Bronchial epithelial cell (primary cell): ENCODE data around the gene MMP28. TPM values are rescaled to one million over a fixed set of nuclear protein-coding genes. Genes with fewer than 3 reads are reported as not detected.

Source experiments
- DNase-seq: peaks from one replicate; pipeline ENCODE4 v3.0.0-alpha.2; 2010; ENCODE audit warnings: low read depth
- FAIRE-seq: peaks from 2 replicates; lab custom pipeline; 2011; peaks lifted over from hg19 to GRCh38; lab: Jason Lieb, UNC
- H3K27me3 ChIP-seq: 2 replicates; pipeline ENCODE4 v1.5.1; 2011; ENCODE audit warnings: low read length; ENCODE audit not compliant: control insufficient read depth, insufficient read depth
- H3K36me3 ChIP-seq: 2 replicates; pipeline ENCODE4 v1.5.1; 2011; ENCODE audit warnings: low read length; ENCODE audit not compliant: control insufficient read depth, insufficient read depth
- H3K4me3 ChIP-seq: 2 replicates; pipeline ENCODE4 v1.5.1; 2011; ENCODE audit warnings: mild to moderate bottlenecking, low read depth, low read length, control low read depth
- total RNA-seq: library from RNA; depleted of rRNA; stranded (reverse); fragments of >200 nt; gene quantifications from 2 replicates; pipeline ENCODE4 v1.2.1, GENCODE V29; 2014
- TF ChIP-seq, protein P1 (sequence below): IDR thresholded peaks from 2 replicates; pipeline ENCODE4 v1.5.1; 2011; ENCODE audit warnings: mild to moderate bottlenecking, moderate library complexity, low read length, control low read depth, inconsistent platforms; ENCODE audit not compliant: insufficient read depth, severe bottlenecking

The MMP28 gene
- total RNA-seq, 1 donor from 2014 or later, result 42.6 TPM

- no peak for DNase-seq
- Histone ChIP-seq H3K36me3 (peaks cover 6% of the 10 kb centered on the region), H3K27me3 (no peaks in the 10 kb centered on the region), H3K4me3 (no peak overlapping the region)
- FAIRE-seq, result no peak
- TF ChIP-seq, protein P1, sequence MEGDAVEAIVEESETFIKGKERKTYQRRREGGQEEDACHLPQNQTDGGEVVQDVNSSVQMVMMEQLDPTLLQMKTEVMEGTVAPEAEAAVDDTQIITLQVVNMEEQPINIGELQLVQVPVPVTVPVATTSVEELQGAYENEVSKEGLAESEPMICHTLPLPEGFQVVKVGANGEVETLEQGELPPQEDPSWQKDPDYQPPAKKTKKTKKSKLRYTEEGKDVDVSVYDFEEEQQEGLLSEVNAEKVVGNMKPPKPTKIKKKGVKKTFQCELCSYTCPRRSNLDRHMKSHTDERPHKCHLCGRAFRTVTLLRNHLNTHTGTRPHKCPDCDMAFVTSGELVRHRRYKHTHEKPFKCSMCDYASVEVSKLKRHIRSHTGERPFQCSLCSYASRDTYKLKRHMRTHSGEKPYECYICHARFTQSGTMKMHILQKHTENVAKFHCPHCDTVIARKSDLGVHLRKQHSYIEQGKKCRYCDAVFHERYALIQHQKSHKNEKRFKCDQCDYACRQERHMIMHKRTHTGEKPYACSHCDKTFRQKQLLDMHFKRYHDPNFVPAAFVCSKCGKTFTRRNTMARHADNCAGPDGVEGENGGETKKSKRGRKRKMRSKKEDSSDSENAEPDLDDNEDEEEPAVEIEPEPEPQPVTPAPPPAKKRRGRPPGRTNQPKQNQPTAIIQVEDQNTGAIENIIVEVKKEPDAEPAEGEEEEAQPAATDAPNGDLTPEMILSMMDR, result no peak
These were observed 79.3 kb downstream of the MMP28 start for GRCh38 chr17:35716173-35716572.

Other genes starting within 250 kb of the MMP28 start
- not detected in 2 replicates for gene SLFN14, start 234.8 kb downstream of the MMP28 start, total RNA-seq
- gene PEX12, start 217.1 kb downstream of the MMP28 start, total RNA-seq, result 1.8 and 2.9 TPM in 2 replicates
- 38.3 and 50.8 TPM in 2 replicates for gene AP2B1, start 208.3 kb downstream of the MMP28 start, total RNA-seq
- gene RASL10B, start 64.0 kb downstream of the MMP28 start, total RNA-seq, result 0.51 and 0.53 TPM in 2 replicates
- gene GAS2L2, start 42.4 kb downstream of the MMP28 start, total RNA-seq, result under 0.01 TPM in 1 of 2 replicates, not detected in the other
- gene C17orf50, start 34.8 kb downstream of the MMP28 start, total RNA-seq, result not detected in 2 replicates
- 69.5 and 84.1 TPM in 2 replicates for gene TAF15, start 13.8 kb upstream of the MMP28 start, total RNA-seq
- not detected in 2 replicates for gene HEATR9, start 73.2 kb upstream of the MMP28 start, total RNA-seq
- 0.26 TPM in 1 of 2 replicates, not detected in the other for gene CCL5, start 84.7 kb upstream of the MMP28 start, total RNA-seq
- 0.13 TPM in 1 of 2 replicates, not detected in the other for gene RDM1, start 135.1 kb upstream of the MMP28 start, total RNA-seq
- not detected in 2 replicates for gene LYZL6, start 148.1 kb upstream of the MMP28 start, total RNA-seq
- not detected in 2 replicates for gene CCL16, start 185.9 kb upstream of the MMP28 start, total RNA-seq
- gene CCL14, start 191.1 kb upstream of the MMP28 start, total RNA-seq, result not detected in 2 replicates
- gene CCL15, start 205.9 kb upstream of the MMP28 start, total RNA-seq, result not detected in 2 replicates
- gene CCL23, start 222.3 kb upstream of the MMP28 start, total RNA-seq, result not detected in 2 replicates